ENCODE data around the gene SRRD. TPM values are rescaled to one million over a fixed set of nuclear protein-coding genes. Genes with fewer than 3 reads are reported as not detected.
A peak's percentile ranks its signal among the peaks of the same experiment; 100 is the strongest.

Gene SRRD
- total and polyA plus RNA-seq, 8 donors, result 4.0 to 64.2 (median 10.0) TPM

- no peak for TF ChIP-seq POLR2AphosphoS5 (IDR thresholded peaks at IDR 0.05)
- TF ChIP-seq POLR2A (IDR thresholded peaks at IDR 0.05), result no peak
- TF ChIP-seq CTCF (IDR thresholded peaks at IDR 0.05), result no peak
- TF ChIP-seq EP300 (IDR thresholded peaks at IDR 0.05), result no peak
- peak overlapping the region in 4 of 5 donors; percentile 38 to 65 (median 56) for H3K27ac ChIP-seq
- WGBS, 5 donors, result 32 to 46% (median 35%) methylated on average over 12 of the region's 12 CpGs
- DNase-seq, result peak in 1 of 2 donors; percentile 33
- H3K36me3 ChIP-seq, result peaks cover 15 to 51% (median 42%) of the 10 kb centered on the region in 4 donors
- H3K4me1 ChIP-seq, result peaks cover 41 to 69% (median 48%) of the 10 kb centered on the region in 4 donors
- peak overlapping the region in 3 of 4 donors; percentile 20 to 34 (median 24) for H3K4me3 ChIP-seq
- H3K9me3 ChIP-seq, result no peaks in the 10 kb centered on the region
- no peaks in the 10 kb centered on the region for H3K27me3 ChIP-seq
- intact Hi-C loops (cut with DNase I; ENCODE audit: low total_unique reads), result no loop called here
Observed at GRCh38 chr22:26479043-26479791, 4.5 kb upstream of the SRRD start.

- Histone ChIP-seq H3K27ac (peak overlapping the region in 4 of 5 donors; percentile 38 to 65 (median 56)), H3K9me3 (no peaks in the 10 kb centered on the region), H3K4me3 (peak overlapping the region in 3 of 4 donors; percentile 20 to 34 (median 24)), H3K36me3 (peaks cover 10 to 43% (median 35%) of the 10 kb centered on the region in 4 donors), H3K27me3 (no peaks in the 10 kb centered on the region), H3K4me1 (peaks cover 49 to 69% (median 56%) of the 10 kb centered on the region in 4 donors)
- WGBS, 5 donors, result 36 to 54% (median 53%) methylated on average over 12 of the region's 12 CpGs
- TF ChIP-seq POLR2A (IDR thresholded peaks at IDR 0.05) (no peak), POLR2AphosphoS5 (IDR thresholded peaks at IDR 0.05) (no peak), EP300 (IDR thresholded peaks at IDR 0.05) (no peak)
- DNase-seq, result peak in 1 of 2 donors; percentile 26
- intact Hi-C loops (cut with DNase I; ENCODE audit: low total_unique reads), result no loop called here
Observed at GRCh38 chr22:26479792-26480610, 3.7 kb upstream of the SRRD start.

GRCh38 chr22:26480611-26480932 lies 3.1 kb upstream of the SRRD start:
- H3K9me3 ChIP-seq, result no peaks in the 10 kb centered on the region
- peak overlapping the region in 1 of 5 donors; percentile 60 for H3K27ac ChIP-seq
- no peak for DNase-seq
- H3K4me1 ChIP-seq, result peaks cover 51 to 75% (median 62%) of the 10 kb centered on the region in 4 donors
- intact Hi-C loops (cut with DNase I; ENCODE audit: low total_unique reads), result no loop called here
- peak overlapping the region in 1 of 4 donors; percentile 34 for H3K4me3 ChIP-seq
- no peaks in the 10 kb centered on the region for H3K27me3 ChIP-seq
- no peak for TF ChIP-seq EP300 (IDR thresholded peaks at IDR 0.05)
- TF ChIP-seq POLR2A (IDR thresholded peaks at IDR 0.05), result no peak
- TF ChIP-seq POLR2AphosphoS5 (IDR thresholded peaks at IDR 0.05), result no peak
- TF ChIP-seq CTCF (IDR thresholded peaks at IDR 0.05), result no peak
- H3K36me3 ChIP-seq, result peaks cover 10 to 38% (median 30%) of the 10 kb centered on the region in 4 donors
- 56 to 78% (median 68%) methylated on average over 1 to 2 of the region's 2 CpGs for WGBS, 5 donors

GRCh38 chr22:26481112-26481693 lies 2.5 kb upstream of the SRRD start:
- H3K27me3 ChIP-seq, result no peaks in the 10 kb centered on the region
- H3K36me3 ChIP-seq, result peaks cover 7 to 35% (median 27%) of the 10 kb centered on the region in 4 donors
- H3K27ac ChIP-seq, result no peak overlapping the region
- TF ChIP-seq POLR2AphosphoS5 (IDR thresholded peaks at IDR 0.05) (no peak), EP300 (IDR thresholded peaks at IDR 0.05) (no peak), CTCF (IDR thresholded peaks at IDR 0.05) (no peak), POLR2A (IDR thresholded peaks at IDR 0.05) (no peak)
- intact Hi-C loops (cut with DNase I; ENCODE audit: low total_unique reads), result no loop called here
- WGBS, 5 donors, result 57 to 69% (median 60%) methylated on average over 6 of the region's 6 CpGs
- no peak for DNase-seq
- H3K9me3 ChIP-seq, result no peaks in the 10 kb centered on the region
- no peak overlapping the region for H3K4me3 ChIP-seq
- peaks cover 51 to 81% (median 66%) of the 10 kb centered on the region in 4 donors for H3K4me1 ChIP-seq

All from stomach (tissue), 9 donors.